NCI-H128 (cell line): Measurements from ENCODE around the gene CNTN6.

Source experiments
- DNase-seq: peaks from one replicate; lab custom pipeline; 2025; ENCODE audit not compliant: unreplicated experiment; lab: John Stamatoyannopoulos, UW

Gene CNTN6

GRCh38 chr3:1400571-1400970 is 307.7 kb downstream of the CNTN6 start:
- no peak for DNase-seq

- no peak for DNase-seq
Measured at GRCh38 chr3:1404270-1404962, 311.6 kb downstream of the CNTN6 start.

GRCh38 chr3:1406250-1406649 is 313.4 kb downstream of the CNTN6 start:
- DNase-seq, result no peak

GRCh38 chr3:1421577-1421976 is 328.8 kb downstream of the CNTN6 start:
- no peak for DNase-seq

GRCh38 chr3:1423566-1424089 is 330.8 kb downstream of the CNTN6 start:
- DNase-seq, result no peak

- DNase-seq, result no peak
Measured at GRCh38 chr3:1439395-1439794, 346.6 kb downstream of the CNTN6 start.

- DNase-seq, result no peak
Measured at GRCh38 chr3:1442271-1442670, 349.4 kb downstream of the CNTN6 start.

- no peak for DNase-seq
Measured at GRCh38 chr3:1444195-1444594, 351.4 kb downstream of the CNTN6 start.

GRCh38 chr3:1446531-1446930 is 353.7 kb downstream of the CNTN6 start:
- no peak for DNase-seq

- no peak for DNase-seq
Measured at GRCh38 chr3:1447452-1447851, 354.6 kb downstream of the CNTN6 start.

- no peak for DNase-seq
Measured at GRCh38 chr3:1448443-1448842, 355.6 kb downstream of the CNTN6 start.
